ENCODE results near the gene TRPM3.

DNA sequence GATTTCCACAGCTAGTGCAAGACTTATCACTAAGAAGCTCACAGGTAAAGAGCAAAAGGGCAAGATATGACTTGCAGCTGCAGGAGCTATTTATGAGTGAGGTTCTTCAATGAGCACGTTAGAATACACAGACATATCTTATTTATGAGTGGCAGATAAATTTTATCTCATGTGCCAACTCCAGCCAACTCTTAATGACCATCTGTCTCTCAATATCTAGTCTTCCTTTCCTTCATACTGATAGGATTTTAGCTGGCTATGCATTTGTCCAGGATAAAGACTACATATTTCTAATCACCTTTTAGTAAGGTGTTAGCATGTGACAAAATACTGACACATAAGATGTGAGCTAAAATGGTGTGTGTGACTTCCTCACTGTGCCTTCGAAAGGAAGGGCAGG is 304.5 kb downstream of the TRPM3 start:
- no peak for TF ChIP-seq CTCF (IDR thresholded peaks at IDR 0.05)
- TF ChIP-seq POLR2A (IDR thresholded peaks at IDR 0.05) = no peak
